Stimulated activated CD4-positive, alpha-beta T cell treated with anti-CD3 and anti-CD28 coated beads, Interleukin-4, amount 100 ng/mL, for 48 hours (primary cell): ENCODE measurements around the gene DIP2B.

ENCODE experiments used
- DNase-seq, 2 donors: peaks; one replicate each; pipeline ENCODE4 v3.0.0-alpha.2; 2020; ENCODE audit warnings: low read depth in 2 of 2

DIP2B gene

DNA sequence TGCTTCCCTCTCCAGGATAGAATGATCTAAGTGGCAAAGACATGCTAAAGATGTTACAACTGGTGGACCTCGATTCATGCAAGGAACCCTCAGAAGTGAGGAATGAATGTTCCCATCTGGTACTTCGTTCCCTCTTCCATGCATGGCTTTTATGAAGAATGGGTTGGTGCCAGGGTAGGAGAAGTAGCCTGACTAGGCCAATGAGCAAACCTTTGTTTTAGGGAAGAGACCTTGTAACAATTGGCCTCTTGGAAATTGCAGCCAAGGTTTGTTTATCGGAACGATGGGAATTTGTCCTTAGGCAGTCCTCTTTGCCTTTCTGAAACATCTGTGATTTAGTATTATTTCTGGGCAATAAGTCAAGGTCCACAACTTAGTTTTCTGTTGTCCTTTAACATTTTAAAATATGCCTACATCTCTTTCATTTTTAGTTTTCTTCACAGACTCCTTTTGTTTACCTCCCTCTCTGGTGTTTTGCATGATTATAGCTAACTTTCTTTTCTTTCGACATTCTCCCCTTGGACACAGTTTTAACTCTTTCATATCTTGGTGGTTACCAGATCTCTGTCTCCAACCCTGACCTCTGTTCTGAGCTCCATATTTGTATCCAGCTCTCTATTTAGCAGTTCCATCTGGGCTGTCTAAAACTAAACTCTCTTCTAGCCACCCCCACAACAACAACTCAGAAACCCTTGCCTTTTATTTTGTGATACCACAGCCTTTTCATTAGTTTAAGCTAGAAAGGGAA lies 70.0 kb downstream of the DIP2B start:
- no peak for DNase-seq

DNA sequence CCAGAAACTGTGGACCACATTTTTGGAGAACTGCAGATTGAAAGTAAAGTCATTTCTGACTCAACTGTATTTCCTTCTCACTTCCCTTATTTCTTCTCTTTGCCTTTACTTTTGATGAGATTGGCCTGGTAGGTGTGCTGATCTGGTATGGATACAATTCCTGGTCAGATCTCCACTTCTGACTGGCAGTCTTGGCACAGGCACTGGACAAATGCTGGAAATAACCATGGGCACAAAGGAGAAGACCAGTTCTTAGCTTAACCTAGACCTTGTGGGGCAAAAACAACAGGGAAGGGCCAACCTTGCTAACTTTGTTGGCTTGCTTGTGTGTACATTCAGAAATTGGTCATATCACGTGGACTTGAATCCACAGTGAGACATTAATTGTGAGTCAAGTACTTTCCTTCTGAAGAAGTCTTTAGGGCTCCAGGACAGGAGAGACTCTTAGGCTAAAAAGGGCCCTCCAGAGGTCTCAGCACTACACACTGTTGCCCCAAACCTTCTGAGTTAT lies 75.0 kb downstream of the DIP2B start:
- DNase-seq = no peak

DNA sequence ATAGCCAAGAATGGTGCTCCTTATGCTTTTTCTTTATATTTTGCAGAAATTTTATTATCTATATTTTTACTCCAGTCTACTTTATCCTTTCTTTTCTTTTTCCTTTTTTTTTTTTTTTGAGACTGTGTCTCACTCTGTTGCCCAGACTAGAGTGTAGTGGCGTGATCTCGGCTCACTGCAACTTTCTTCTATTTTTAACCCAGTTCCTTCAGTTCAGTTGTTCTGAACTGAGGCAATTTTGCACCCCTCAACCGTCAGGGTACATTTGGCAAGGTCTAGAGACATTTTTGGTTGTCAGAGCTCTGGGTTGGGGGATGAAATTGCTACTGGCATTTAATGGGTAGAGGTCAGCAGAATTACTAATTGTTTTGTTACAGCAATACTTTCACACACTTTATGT lies 75.7 kb downstream of the DIP2B start:
- DNase-seq = no peak

DNA sequence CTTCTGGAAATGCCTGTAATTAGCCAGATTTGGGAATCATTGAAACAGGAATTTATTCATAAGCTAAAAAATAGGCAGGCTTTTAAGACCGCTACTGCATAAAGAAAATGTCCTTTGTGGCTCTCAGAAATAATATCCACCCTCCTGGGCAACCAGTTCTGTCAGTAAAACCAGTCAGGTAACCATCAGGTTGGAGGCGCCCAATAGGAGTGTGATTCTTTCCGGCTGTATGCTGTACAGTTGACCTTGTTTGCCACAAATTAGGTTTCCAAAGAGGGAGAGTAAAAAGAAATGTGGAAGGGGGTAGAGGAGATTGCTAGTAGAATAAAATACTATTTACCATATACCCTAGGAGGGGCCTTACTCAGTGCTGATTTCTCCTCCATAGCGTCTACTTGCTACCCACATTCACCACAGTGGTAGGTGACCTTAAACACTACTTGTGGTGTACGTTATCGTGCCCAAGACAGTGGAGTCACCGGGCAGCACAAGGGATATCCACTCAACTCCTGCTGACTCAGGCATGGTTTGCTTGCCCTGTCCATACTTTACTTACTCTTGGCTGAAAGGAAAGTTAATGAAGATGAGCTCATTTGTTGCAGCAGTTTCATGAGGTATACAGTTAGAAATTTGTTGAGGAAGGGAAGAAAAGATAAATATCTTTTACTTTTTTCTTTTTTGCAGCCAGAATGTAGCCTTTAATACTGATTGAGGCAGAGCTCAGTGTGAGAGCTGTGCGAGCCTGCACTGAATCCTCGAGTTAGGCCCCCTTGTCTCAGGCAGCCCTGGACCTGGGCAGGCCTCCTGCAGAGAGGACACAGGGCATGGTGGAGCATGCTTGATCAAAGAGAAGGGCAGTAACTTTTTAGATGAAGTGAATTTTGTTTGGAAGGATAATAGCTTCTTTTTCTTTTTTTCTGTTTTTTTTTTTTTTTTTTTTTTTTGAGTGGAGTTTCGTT lies 76.7 kb downstream of the DIP2B start:
- no peak for DNase-seq

DNA sequence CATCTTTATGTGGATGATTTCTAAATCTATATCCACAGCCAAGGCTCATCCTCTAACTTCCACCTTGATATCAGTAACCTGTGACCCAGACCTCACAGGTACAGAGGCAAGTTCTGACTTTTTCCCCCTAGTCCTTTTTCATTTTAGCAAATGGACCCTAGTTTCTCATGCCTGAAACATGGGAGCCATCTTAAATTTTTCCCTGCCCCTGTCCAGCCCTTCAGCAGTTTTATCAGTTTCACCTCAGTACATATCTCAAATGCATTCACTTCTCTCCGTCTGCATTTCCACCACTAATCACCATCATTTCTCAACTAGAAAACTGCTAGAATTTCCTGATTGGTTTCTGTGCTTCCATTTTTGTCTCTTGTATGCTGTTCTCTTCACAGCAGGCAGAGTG lies 79.3 kb downstream of the DIP2B start:
- no peak for DNase-seq

DNA sequence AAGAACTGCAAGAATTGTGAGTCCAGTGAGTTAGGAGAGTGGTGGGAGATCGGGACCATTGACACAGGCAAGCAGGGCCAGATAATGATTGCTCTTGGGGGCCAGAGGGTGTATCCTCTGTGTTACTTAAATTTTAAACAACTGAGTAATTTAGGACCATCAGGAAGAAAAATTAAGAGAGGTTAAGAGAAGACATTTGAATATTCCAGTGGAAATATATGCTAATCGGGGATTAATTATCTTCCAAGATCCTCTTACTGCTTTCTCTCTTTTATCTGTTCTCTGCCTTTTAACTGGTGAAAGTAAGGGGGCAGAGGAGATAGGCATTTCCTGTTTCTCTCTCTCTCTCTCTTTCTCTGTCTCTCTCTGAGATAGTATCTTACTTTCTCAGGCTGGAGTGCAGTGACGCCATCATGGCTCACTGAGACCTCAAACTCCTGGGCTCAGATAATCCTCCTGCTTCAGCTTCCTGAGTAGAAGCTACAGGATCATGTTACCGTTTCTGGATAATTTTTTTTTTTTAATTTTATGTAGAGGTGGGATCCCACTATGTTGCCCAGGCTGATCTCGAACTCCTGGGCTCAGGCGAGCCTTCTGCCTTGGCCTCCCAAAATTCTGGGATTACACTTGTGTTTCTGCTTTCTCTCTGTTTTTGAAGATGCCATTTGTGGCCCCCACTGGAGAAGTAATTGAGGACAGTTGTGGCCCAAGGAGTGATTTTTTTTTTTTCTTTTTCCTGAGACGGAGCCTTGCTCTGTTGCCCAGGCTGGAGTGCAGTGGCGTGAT lies 85.1 kb downstream of the DIP2B start:
- DNase-seq = peak in 1 of 2 donors; percentile 13

DNA sequence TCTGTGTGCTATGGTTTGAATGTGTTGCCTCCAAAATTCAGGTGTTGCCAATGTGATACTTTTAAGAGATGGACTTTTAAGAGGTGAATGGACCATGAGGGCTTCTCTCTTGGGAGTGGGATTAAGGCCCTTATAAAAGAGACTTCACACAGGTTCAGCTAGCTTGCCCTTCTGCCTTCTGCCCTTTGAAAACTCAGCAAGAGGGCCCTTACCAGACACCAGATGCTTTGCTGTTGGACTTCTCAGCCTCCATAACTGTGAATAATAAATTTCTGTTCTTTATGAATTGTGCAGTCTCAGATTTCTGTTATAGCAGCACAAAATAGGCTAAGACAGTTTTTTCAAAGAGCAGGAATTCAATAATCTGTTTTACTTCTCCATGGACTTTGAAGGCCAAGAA lies 86.1 kb downstream of the DIP2B start:
- DNase-seq = no peak

DNA sequence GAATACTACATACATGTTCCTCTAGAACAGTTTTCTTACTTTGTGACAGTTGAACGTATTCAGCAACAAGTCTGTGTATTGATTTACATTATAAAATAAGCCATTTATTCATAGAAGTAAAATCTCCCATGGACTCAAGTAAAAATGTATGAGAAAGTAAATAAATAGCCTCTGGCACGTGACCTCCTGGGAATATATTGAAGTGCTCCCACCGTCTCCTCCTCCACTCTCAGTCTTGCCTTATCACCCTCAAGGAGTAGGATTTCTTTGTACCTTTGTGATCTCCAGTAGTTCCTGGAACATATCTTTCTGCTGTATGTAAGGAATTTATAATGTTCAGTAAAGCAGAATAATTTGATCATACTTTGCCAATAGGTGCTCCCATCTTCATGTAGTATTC lies 90.9 kb downstream of the DIP2B start:
- DNase-seq = no peak

DNA sequence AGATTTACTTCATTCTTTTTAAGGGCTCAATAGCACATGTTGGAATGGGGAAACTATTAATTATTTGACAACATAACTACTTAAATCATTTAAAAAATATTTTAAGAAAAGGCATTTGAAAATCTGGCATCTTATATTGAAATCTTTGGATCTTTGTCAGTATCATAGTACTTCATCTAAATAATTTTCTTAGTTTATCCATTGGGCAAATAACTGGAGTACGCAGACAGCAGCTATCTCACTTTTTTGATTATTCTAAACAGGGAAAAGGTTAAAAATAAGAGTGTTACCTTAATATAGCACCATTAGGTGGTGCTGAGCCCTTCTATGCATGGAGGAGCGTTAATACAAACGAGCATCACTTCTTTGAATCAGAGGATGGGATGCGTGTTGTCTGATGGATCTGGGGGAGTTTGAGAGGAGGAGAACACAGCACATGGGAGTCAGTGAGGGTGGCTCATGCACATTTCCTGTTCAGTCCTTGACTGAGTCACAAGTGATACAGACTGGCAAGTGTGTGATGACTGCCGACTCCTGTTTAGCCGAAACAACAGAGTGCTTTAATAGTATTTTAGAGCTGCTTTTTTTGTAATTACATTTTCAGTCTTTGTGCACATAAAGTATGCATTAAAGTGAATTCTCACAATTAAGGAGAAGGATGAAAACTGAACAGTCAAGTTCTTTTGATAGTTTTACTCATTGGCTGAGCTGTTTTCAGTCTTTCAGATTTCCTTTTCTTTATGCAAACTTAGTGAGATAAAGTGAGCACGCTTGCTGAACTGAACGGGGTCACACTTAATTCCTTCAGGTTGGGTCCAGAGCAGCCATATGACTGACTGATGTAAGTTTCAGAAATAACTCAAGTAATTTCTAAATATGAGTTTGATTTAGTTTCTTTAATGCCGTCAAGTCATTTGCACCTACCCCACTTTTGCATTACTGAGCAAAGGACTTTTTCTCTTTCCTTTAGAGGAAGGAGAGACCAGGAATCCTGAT lies 92.7 kb downstream of the DIP2B start:
- DNase-seq = peak; percentile 28 to 57

DNA sequence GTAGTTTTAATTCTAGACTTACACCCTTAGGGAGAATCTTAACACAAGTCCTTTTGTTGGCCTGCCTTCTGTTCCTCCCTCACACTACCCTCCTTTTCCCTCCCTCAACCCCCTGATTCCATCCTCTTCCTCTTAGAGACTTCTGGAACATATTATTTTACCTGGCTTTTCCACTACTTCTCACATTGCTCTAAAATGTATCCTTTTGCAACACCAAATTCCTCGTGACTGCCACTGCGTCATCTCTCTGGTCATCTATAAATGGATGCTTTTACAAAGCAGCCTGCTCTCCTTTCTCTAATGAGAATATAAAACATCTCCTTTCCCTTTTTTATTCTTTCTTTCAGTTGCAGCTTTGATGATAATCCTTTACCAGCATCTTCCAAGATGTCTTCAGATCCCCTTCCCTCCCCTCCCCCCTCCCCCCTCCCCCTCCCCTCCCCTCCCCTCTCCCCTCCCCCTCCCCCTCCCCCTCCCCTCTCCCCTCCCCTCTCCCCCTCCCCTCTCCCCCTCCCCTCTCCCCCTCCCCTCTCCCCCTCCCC lies 93.6 kb downstream of the DIP2B start:
- no peak for DNase-seq

DNA sequence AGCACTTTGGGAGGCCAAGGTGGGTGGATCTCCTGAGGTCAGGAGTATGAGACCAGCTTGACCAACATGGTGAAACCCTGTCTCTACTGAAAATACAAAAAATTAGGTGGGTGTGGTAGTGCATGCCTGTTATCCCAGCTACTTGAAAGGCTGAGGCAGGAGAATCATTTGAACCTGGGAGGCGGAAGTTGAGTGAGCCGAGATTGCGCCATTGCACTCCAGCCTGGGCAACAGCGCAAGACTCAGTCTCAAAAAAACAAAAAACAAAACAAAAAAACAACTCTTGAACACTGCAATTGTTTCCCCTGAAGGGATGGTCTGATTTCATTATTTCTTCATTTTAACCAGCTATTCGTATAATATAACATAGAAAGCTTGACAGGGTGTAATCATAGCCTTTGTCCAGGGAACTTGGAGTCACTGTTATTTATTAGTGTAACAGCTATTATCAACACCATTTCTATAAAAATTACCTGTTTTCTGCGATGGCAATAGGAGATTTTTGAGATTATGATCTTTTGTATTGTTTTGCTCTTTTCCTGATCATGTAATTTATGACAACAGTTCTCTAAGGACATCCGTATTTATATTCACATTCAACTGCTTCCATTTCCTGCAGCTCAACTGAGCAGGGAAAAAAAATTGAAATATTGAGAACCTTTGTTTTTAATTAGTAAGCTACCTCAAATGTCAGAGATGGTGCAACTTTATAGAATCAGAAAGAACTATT lies 94.7 kb downstream of the DIP2B start:
- no peak for DNase-seq

DNA sequence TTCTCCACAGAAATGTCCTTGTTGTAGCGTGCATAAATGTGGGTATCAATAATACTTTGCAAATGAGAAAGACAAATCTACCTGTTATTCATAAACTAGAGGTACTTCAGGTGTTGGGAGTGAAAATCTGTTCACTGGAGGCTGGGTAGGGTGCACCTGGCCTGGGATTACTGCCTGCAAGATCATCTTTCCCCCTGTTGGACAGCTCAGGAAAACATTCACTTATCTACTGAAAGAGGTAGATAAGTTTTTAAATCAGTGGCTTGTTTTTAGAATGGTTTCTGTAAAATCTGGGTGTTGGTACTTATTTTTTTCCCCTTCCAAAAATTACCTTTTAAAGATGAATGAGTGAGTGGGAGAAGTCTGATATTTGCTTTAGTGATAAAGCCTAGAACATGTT lies 95.6 kb downstream of the DIP2B start:
- no peak for DNase-seq

DNA sequence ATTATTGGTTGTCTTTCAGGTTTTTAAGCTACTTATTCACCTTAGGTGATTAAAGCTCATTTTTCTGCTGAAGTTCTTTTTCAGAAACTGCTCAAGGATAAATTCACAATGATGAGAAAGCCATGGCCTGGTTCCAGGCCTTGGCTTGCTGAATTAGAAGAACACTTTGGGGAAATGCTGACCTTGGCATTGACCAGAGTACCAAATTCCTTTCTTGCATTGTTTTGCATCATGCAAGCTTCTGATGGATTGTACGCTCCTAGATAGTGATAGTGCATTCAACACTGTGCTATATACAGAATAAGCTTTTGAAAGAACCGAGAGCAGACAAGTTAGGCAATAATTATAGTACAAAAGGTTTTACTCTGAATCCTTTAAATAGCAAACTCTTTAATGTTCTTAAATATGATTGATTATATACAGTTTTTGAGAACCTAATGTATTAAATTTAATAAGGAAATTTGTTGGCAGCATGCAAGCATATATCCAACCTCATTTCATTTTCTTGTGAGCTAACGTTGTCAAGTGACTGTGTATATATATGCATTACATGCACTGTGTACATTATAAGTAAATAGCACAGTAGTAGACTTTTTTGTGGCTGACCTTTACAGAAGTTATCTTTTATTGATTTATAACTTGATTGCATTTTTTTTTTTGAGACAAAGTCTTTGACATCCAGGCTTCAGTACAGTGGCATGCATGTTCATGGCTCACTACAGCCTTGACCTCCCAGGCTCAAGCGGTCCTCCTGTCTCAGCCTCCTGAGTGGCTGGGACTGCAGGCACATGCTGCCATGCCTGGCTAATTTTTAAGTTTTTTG lies 99.2 kb downstream of the DIP2B start:
- DNase-seq = no peak

DNA sequence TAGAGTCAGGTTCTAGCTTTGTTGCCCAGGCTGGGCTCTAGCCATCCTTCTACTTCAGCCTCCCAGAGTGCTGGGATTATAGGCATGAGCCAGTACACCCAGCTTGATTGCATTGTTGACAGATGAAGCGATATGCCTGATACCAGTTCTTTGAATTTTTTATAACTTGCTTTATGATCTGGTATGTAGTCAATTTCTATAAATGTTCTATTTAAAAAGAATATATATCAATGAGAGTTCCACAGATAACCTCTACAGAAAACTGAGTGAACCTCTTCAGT lies 99.8 kb downstream of the DIP2B start:
- DNase-seq = no peak

DNA sequence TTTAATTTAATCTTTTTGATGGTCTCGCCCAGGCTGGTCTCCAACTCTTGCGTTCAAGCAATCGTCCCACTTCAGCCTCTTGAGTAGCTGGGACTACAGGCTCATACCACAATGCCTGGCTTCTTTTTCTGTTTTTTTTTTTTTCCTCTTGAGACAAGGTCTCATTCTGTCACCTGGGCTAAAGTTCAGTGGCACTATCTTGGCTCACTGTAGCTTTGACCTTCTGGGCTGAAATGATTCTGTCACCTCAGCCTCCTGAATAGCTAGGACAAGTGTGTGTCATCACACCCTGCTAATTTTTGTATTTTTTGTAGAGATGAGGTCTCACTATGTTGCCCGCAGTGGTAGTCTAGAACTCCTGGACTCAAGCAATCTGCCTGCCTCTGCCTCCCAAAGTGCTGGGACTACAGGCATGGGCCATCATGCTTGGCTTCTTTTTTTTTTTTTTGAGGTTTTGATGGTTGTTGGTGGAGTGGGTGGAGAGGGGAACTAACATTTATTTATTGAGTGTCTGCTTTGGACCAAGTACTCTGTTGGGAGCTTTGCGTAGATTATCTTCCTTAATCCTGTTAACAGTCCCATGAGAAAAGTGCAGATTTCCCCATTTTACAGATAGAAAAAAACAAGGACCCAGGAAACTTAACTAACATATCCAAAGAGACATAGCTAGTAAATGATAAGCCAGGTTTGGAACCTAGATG lies 102.0 kb downstream of the DIP2B start:
- DNase-seq = no peak

DNA sequence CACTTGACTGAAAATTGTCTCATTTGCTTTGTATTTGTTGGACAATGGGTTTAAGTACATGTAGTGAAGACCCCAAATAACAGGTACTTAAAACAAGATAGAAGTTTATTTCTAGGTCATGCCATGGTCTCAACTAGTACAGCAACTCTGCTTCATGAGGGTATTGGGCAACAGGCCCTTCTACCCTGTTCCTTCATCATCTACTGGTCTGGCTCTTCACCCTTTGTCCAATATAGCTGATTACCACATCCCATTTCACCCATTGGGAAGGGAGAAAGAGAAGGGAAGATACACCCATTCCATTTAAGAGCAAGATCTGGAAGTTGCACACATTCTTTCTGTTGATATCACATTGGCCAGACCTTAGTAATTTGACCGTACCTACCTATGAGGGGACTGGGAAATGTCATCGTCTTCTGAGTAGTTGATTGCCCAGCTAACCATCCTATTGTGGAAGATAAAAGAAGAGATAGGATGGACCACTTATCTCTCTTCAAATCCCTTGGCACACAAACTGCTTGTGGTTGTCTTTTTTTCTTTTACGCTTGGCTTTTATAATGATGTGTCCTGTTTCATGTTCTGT lies 104.6 kb downstream of the DIP2B start:
- DNase-seq = no peak

DNA sequence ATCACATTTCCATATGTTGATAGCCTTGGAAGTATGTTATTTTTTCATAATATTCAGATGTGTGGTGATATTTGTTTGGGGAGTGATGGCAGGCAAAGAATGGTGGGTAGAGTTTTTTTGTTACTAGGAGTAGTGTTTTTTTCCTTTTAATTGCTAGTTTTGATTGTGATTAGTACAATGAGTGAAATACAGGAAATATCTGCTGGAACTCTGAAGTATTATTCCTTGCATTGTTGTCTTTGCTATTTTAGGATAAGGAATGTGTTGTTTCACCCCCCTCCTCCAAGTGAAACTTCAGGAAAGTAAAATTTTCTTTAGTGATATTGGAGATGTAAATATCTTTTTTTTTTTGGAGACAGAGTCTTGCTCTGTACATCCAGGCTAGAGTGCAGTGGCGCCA lies 105.4 kb downstream of the DIP2B start:
- no peak for DNase-seq
